Stimulated activated CD4-positive, alpha-beta T cell treated with anti-CD3 and anti-CD28 coated beads, Interleukin-4, amount 100 ng/mL, for 4 hours (primary cell): ENCODE measurements around the gene OR5K1.
A peak's percentile ranks its signal among the peaks of the same experiment; 100 is the strongest.

Experiments used
- DNase-seq, 2 experiments: peaks; one replicate each; pipeline ENCODE4 v3.0.0-alpha.2; 2020

The OR5K1 gene

DNA sequence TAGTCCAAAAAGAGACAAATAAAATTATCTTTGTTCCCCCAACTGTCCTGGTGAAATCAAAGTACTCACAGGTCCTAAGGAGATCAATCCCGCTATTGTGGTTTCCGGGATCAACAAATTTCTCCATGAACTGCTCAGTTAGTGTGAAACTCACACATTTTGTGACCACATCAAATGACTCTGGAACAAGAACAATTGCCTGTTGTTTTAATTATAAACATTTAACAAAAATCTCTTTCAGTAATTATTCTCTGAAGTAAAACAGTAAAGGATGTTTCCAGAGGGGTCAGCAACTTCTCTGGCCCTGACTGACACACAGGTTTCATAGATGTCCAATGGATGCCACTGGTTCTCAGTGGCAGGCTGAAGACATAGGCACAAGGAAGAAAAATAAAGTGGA lies 55.8 kb downstream of the OR5K1 start:
- no peak for DNase-seq

- DNase-seq = no peak
Observed at GRCh38 chr3:98519351-98519750, 56.4 kb downstream of the OR5K1 start.

DNA sequence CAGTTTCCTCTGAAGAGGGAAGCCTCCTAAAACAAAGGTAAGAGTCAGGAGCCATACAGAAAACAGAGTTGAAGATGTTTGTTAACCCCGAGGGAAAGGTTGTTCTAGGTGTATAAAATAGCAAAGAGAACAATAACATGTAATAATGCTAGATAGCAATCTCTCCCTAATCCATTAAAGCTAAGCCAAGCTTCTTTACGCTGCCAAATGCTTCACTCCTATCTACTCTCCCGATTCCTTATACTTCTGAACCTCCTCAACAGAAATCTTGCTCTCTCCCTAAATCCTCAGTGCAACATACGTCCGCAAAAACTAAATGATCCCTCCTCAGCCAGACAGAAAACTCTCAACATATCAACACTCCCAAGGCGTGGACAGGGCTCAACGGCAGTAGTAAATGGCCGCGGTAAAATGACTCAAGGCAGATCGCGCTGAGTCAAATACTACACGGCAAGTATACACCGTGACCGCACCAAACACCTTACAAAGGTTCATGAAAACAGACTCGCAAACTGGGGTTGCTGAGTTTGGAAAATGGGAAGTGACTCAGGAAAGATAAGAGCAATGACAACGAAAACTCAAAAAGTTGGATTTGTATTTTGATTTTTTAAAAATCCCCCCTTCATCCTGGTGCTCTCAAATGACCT lies 59.0 kb downstream of the OR5K1 start:
- peak; percentile 31 to 53 for DNase-seq
